MM.1S (cell line): ENCODE data around the gene ZNF135.
A peak's percentile ranks its signal among the peaks of the same experiment; 100 is the strongest.

Experiments
- DNase-seq: peaks from one replicate; pipeline ENCODE4 v3.0.0-alpha.2; 2015
- H2AFZ ChIP-seq: fragments of 300-600 bp; sonication (generic); 2 replicates; pipeline ENCODE4 v1.6.0; 2016; ENCODE audit warnings: antibody characterized with exemption, low read length
- H3F3A ChIP-seq: fragments of 300-600 bp; sonication (generic); 2 replicates; pipeline ENCODE4 v1.6.1; 2016; ENCODE audit warnings: mild to moderate bottlenecking, antibody characterized with exemption, low read length, moderate library complexity, mixed read lengths; ENCODE audit not compliant: insufficient read depth
- H3K27ac ChIP-seq: fragments of 300-600 bp; sonication (generic); 2 replicates; pipeline ENCODE4 v1.5.1; 2016; ENCODE audit warnings: mild to moderate bottlenecking, low read length
- H3K27me3 ChIP-seq: fragments of 300-600 bp; sonication (generic); replicated peaks from 2 replicates; pipeline ENCODE4 v1.6.0; 2016; ENCODE audit warnings: low read length; ENCODE audit not compliant: insufficient read depth
- H3K36me3 ChIP-seq: fragments of 300-600 bp; sonication (generic); replicated peaks from 2 replicates; pipeline ENCODE4 v1.6.1; 2016; ENCODE audit warnings: mild to moderate bottlenecking, low read length, mixed read lengths; ENCODE audit not compliant: insufficient read depth
- H3K4me1 ChIP-seq: fragments of 300-600 bp; sonication (generic); 2 replicates; pipeline ENCODE4 v1.6.1; 2016; ENCODE audit warnings: low read length, mixed read lengths
- H3K4me2 ChIP-seq: fragments of 300-600 bp; sonication (generic); 2 replicates; pipeline ENCODE4 v1.6.0; 2016; ENCODE audit warnings: low read depth, low read length
- H3K4me3 ChIP-seq: fragments of 300-600 bp; sonication (generic); 2 replicates; pipeline ENCODE4 v1.5.1; 2016; ENCODE audit warnings: low read length, mixed read lengths
- H3K79me2 ChIP-seq: fragments of 300-600 bp; sonication (generic); 2 replicates; pipeline ENCODE4 v1.6.1; 2016; ENCODE audit warnings: mixed run types, low read length, mixed read lengths
- H3K9ac ChIP-seq: fragments of 300-600 bp; sonication (generic); 2 replicates; pipeline ENCODE4 v1.6.1; 2016; ENCODE audit warnings: low read length, mixed read lengths
- H3K9me2 ChIP-seq: fragments of 300-600 bp; sonication (generic); replicated peaks from 2 replicates; pipeline ENCODE4 v1.6.1; 2016; ENCODE audit warnings: mild to moderate bottlenecking, low read length, mixed read lengths; ENCODE audit not compliant: insufficient read depth
- H3K9me3 ChIP-seq: fragments of 300-600 bp; sonication (generic); replicated peaks from 2 replicates; pipeline ENCODE4 v1.6.1; 2016; ENCODE audit warnings: mild to moderate bottlenecking, low read length, mixed read lengths; ENCODE audit not compliant: insufficient read depth
- H4K20me1 ChIP-seq: fragments of 300-600 bp; sonication (generic); 2 replicates; pipeline ENCODE4 v1.6.1; 2016; ENCODE audit warnings: mild to moderate bottlenecking, low read length, moderate library complexity, mixed read lengths; ENCODE audit not compliant: insufficient read depth
- EZH2 ChIP-seq: fragments of 300-600 bp; sonication (generic); optimal IDR thresholded peaks from 2 replicates; pipeline ENCODE3; 2017; ENCODE audit warnings: low read depth, mild to moderate bottlenecking, antibody characterized with exemption, low read length, mixed read lengths
- EZH2phosphoT487 ChIP-seq: fragments of 300-600 bp; sonication (generic); IDR thresholded peaks from 2 replicates; pipeline ENCODE4 v1.6.1; 2018; ENCODE audit warnings: antibody characterized with exemption, low read length
- TF ChIP-seq, protein P1 (sequence below): fragments of 300-600 bp; sonication (generic); IDR thresholded peaks from 2 replicates; pipeline ENCODE4 v1.5.1; 2016; ENCODE audit warnings: antibody characterized with exemption, low read length, mixed read lengths

The ZNF135 gene

DNA sequence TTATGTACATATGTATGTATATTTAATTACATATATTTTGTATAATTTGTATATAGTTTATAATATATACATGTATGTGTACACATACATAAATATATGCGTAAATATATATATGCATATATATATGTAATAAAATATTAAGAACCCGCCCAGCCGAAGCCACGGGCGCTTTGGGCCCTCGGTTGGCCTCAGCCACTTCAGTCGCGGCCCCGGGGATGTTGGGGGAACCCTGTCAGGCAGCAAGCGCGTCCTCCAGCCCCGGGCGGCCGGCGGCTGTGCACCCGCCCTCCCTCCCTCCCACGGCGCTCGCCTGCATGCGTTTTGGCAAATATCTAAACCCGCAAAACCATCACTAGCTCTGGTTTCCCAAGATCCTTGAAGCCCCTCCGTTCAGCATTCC lies 48.6 kb upstream of the ZNF135 start:
- H4K20me1 ChIP-seq, result no peaks in the 10 kb centered on the region
- no peak overlapping the region for H3K27ac ChIP-seq
- H3K4me2 ChIP-seq, result no peak overlapping the region
- H3K9ac ChIP-seq, result no peak overlapping the region
- H2AFZ ChIP-seq, result no peak overlapping the region
- H3K36me3 ChIP-seq, result no peaks in the 10 kb centered on the region
- H3K9me2 ChIP-seq, result no peaks in the 10 kb centered on the region
- H3K9me3 ChIP-seq, result no peaks in the 10 kb centered on the region
- H3K79me2 ChIP-seq, result no peaks in the 10 kb centered on the region
- no peak overlapping the region for H3K4me3 ChIP-seq
- no peaks in the 10 kb centered on the region for H3K27me3 ChIP-seq
- no peak for DNase-seq
- no peaks in the 10 kb centered on the region for H3K4me1 ChIP-seq
- no peaks in the 10 kb centered on the region for H3F3A ChIP-seq
- TF ChIP-seq, protein P1, sequence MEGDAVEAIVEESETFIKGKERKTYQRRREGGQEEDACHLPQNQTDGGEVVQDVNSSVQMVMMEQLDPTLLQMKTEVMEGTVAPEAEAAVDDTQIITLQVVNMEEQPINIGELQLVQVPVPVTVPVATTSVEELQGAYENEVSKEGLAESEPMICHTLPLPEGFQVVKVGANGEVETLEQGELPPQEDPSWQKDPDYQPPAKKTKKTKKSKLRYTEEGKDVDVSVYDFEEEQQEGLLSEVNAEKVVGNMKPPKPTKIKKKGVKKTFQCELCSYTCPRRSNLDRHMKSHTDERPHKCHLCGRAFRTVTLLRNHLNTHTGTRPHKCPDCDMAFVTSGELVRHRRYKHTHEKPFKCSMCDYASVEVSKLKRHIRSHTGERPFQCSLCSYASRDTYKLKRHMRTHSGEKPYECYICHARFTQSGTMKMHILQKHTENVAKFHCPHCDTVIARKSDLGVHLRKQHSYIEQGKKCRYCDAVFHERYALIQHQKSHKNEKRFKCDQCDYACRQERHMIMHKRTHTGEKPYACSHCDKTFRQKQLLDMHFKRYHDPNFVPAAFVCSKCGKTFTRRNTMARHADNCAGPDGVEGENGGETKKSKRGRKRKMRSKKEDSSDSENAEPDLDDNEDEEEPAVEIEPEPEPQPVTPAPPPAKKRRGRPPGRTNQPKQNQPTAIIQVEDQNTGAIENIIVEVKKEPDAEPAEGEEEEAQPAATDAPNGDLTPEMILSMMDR, result no peak
- TF ChIP-seq EZH2phosphoT487 (no peak), EZH2 (no peak)

DNA sequence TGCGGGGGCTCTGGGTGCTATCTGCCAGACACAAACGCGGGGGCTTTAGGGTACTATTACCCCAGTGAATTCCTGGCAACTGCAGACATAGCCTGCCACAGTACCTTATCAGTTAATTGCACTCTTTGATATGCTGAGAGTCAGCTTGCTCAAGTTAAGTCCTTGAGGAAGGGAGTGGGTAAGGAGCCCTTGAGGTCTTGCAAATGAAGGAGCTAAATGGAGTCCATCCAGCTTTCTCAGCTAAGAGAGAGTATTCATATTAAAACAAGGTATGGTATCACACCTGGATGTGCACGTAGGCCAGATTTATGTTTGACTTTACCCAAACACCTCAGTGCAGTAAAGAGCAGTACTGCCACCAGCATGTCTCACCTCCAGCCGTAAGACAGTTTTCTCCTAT lies 44.9 kb upstream of the ZNF135 start:
- H3K9me2 ChIP-seq, result no peaks in the 10 kb centered on the region
- no peak overlapping the region for H3K9ac ChIP-seq
- H3K9me3 ChIP-seq, result no peaks in the 10 kb centered on the region
- H3K4me2 ChIP-seq, result no peak overlapping the region
- H3K4me1 ChIP-seq, result no peaks in the 10 kb centered on the region
- H3K4me3 ChIP-seq, result no peak overlapping the region
- DNase-seq, result no peak
- no peaks in the 10 kb centered on the region for H3K27me3 ChIP-seq
- no peak overlapping the region for H2AFZ ChIP-seq
- H3K27ac ChIP-seq, result no peak overlapping the region
- H3K36me3 ChIP-seq, result no peaks in the 10 kb centered on the region
- no peaks in the 10 kb centered on the region for H3K79me2 ChIP-seq
- TF ChIP-seq EZH2, result no peak
- no peaks in the 10 kb centered on the region for H3F3A ChIP-seq
- H4K20me1 ChIP-seq, result no peaks in the 10 kb centered on the region

DNA sequence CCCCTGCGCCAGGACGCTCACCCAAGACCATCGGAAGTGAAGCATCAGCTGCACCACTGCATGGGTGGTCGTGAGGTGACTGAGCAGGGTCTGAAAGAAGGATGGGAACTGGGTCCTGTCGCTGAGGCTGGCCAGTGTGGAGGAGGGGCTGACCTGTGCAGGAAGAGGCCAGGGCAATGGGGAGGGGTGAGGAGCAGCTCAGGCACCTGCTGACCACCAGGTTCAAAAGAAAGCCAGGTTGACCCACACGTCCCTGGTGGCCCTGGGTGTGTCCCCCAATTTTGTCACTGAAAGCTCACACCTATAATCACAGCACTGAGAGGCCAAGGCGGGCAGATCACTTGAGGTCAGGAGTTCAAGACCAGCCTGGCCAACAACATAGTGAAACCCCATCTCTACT lies 39.0 kb upstream of the ZNF135 start:
- DNase-seq, result no peak
- Histone ChIP-seq H3K27ac (no peak overlapping the region), H3K9ac (no peak overlapping the region), H3K4me2 (no peak overlapping the region), H3K4me3 (no peak overlapping the region), H3K27me3 (no peaks in the 10 kb centered on the region), H2AFZ (no peak overlapping the region), H3K9me3 (no peaks in the 10 kb centered on the region), H3F3A (no peaks in the 10 kb centered on the region), H4K20me1 (no peaks in the 10 kb centered on the region), H3K4me1 (no peaks in the 10 kb centered on the region), H3K36me3 (no peaks in the 10 kb centered on the region), H3K9me2 (no peaks in the 10 kb centered on the region), H3K79me2 (no peaks in the 10 kb centered on the region)
- TF ChIP-seq, protein P1, result no peak
- TF ChIP-seq EZH2, result no peak
- no peak for TF ChIP-seq EZH2phosphoT487

DNA sequence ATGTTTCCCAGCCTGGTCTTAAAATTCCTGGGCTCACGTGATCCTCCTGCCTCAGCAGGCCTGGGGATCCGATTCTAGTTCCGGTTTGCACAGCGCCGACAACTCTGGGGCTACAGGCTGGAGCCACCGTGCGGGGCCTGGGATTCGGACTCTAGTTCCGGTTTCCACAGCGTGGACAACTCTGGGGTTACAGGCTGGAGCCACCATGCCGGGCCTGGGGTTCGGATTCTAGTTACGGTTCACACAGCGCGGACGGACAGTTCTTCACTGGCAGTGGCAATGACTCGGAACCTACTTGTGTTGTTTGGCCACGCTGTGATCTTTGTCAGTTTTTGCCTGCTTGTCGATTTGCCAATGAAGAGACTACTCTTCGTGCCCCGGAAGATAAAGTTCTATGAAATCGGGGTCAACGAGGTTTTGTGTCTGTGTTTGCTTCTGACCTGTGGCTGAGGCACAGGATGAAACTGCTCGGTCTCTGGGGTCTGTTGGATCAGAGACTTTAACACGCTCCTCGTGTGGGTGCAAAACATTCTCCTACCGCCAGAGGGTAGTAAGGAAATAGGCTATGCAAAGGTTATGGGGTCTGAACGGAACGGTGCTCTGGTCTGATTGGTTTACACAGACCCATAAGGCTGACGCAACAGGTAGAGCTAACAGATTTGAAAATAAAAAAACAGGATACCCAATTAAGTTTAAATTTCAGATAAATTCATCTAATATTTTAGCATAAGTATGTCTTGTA lies 37.4 kb upstream of the ZNF135 start:
- Histone ChIP-seq H3K27me3 (no peaks in the 10 kb centered on the region), H3K36me3 (no peaks in the 10 kb centered on the region), H3K79me2 (no peaks in the 10 kb centered on the region), H3K4me1 (no peaks in the 10 kb centered on the region), H2AFZ (no peak overlapping the region), H3K9ac (no peak overlapping the region), H3K4me2 (no peak overlapping the region), H3K4me3 (no peak overlapping the region), H3K9me3 (no peaks in the 10 kb centered on the region), H3K9me2 (no peaks in the 10 kb centered on the region), H3K27ac (no peak overlapping the region), H3F3A (no peaks in the 10 kb centered on the region), H4K20me1 (no peaks in the 10 kb centered on the region)
- DNase-seq, result peak; percentile 8
- TF ChIP-seq, protein P1, result 0 out of 2 replicates have a peak, but pooled peaks have one; percentile 15
- no peak for TF ChIP-seq EZH2
